Renal pelvis (tissue), 4 donors: ENCODE results near the gene NLRP14. TPM values are rescaled to one million over a fixed set of nuclear protein-coding genes. Genes with fewer than 3 reads are reported as not detected.

Source experiments
- DNase-seq: peaks from one replicate; pipeline ENCODE4 v3.0.0-alpha.2; 2013
- polyA plus RNA-seq, 3 donors: library from polyadenylated mRNA; unstranded; fragments of 120-200 nt; gene quantifications; one replicate each; pipeline ENCODE4 v1.2.1, GENCODE V29; 2013; ENCODE audit not compliant: insufficient read length in 3 of 3

The NLRP14 gene
- polyA plus RNA-seq, 3 donors, result 0.56 to 0.99 (median 0.77) TPM

DNA sequence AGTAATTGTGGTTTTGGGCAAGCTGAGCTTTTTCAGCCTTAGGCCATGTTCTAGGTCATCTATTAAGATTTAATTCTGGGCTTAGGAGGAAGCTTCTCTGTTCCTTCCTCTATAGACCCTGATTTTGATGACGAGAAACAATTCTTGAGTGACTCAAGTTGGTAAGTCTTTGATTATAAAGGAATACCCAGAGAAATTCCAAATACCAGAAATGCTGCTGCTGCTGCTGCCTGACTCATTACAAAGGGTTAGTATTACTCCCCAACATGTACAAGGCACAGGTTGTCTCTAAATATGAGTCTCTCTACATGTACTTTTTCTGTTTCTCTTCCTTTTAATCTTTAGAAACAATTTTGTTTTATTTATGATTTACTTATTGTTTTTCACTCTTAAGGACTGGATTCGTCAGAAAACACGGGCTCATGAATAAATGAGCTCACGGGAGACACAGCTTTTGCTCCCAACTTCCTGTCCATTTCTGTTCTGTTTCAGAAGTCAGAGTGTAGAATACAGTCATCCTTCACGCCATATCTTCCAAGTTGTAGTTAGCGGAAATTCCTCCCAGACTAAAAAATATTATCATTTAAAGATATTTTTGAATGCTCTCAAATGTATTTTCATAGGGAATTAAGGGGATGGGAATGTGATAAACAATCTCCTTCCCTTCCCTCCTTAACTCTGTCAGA, 36.7 kb downstream of the NLRP14 start:
- no peak for DNase-seq

DNA sequence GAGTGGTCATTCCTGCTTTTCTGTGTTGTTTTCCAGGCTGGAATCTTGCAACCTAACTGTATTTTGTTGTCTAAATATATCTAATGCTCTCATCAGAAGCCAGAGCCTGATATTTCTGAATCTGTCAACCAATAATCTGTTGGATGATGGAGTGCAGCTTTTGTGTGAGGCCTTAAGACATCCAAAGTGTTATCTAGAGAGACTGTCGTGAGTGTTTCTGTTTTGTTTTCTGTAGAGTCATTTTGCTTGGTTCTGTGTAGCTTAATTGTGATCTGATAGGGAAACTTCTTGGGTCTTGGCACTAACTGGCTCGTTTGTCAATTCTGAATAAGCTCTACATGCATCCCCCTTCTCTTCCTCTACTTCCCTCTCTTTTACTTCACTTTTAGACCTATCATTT, 37.4 kb downstream of the NLRP14 start:
- DNase-seq, result no peak

DNA sequence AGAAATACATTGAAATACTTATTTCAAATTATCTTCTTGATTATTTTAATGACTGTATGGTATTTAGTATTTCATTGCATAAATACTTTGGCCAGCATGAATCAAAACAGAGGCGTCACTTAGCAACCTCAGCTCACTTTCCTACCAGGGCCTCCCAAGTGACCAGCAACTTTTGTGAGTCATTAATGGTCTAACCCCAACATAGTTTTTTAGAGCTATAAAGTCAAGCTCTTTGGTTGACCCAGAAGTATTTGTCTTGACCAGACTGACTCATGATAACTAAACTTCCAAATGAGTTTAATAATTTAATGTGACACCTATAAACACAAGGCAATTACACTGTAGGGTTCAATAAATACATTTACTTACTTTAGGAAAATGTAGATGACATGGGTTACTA, 40.6 kb downstream of the NLRP14 start:
- no peak for DNase-seq

DNA sequence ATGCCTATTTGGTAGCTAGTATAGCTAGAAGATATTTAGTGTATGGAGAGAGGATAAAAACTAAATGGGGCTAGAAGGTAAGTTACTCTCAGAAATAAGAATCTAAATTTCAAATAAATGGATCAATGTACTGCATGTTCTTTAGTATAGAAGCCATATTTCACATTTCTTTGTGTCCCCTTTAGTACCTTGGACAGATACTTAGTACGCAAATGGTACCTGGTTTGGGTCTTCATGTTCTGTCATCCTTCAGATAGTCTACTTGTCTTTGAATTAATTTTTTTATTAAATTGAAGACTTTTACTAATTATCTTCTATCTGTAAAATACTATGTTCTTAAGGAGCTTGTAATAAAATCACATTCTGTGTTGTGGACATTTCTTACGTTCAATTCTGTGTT, 42.3 kb downstream of the NLRP14 start:
- DNase-seq, result no peak

DNA sequence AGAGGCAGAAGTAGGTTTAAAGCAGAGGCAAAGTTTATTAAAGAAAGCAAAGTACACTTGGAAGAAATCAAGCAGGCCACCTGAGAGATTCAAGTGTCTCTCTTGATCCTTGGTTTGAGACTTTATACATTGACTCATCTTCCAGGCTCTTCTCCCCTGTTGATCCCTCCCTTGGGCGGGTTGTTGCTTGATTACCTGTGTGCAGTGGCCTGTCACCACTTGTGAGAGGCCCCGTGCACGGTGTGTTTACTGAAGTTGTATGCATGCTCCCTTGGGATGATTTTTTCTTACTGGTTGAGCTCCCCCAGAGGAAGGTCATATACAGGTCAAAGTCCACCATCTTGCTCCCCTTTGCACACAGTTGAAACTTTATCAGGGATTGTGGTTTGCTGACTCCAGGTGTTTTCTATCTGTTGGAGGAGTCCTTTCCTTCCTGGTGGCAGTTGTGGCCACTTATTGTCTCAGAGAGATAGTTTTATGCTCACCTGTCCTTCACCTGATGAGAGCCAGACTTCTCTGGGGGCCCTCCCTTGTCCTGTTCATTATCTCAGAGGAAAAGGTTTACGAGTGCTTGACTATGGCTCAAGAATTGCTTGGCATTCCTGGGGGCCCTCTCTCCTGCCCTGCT, 52.2 kb downstream of the NLRP14 start:
- DNase-seq, result no peak

DNA sequence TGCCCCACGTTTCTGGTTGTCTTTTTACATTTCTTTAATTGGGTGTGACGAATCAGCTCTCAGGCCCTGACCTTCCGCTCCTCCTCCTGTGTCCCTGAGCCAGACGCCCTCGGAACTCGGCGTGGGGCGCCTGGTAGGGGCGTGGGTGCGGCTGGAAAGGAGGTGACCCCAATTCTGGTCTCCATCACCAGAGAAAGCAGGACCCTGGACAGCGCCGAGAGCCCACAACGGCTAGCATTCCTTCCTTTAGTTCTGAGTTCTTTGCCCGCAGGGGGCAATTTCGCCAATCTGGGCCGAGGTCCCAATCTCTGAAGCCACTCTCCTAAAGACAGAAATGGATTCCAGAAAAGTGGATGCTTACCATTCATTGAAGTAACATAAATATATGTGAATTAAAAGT, 56.8 kb downstream of the NLRP14 start:
- DNase-seq, result peak; percentile 3

DNA sequence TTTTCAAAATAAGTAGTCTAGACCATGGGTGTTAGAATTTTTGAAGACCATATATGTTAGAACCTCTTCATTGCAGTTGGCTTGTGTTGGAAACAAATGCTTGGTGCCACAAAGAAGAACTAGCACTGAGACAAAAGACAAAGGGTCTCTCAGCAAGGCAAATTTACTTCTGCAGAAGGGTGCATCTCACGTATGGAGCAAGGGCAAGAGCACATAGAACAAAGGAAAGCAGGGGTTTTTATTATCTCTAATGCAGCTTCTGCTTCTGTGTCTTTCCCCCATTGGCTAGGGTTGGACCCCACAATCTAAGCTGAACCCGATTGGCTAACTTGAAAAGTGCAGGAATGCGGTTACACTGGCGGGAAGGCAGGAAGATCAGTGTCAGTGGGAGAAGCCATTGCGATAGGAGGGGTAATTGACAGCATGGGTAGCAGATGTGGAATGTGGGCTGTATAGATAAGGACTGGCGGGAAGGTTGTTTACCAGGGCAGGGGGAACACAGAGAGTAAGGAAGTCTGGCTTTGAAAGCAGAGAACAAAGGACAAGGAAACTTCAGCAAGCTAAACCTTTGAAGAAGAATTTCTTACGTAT, 59.4 kb downstream of the NLRP14 start:
- no peak for DNase-seq

DNA sequence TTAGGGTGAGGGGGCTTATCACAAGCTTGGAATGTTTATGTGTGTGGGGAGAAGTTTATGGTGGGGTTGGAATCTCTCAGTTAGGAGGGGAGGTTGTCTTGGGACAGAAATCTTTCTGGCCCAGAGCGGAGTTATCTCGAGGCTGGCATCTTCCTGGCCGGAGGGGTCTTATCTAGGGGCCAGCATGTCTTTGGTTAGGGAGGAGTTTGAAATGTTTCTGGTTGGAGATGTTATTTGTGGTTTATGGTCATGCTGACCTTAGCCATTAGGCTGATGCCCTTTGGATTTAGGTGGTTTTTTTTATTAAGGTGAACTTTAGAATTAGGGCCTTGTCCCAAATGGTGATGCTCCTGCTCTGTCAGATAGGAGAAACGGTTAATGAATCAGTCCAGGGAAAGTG, 60.6 kb downstream of the NLRP14 start:
- no peak for DNase-seq

DNA sequence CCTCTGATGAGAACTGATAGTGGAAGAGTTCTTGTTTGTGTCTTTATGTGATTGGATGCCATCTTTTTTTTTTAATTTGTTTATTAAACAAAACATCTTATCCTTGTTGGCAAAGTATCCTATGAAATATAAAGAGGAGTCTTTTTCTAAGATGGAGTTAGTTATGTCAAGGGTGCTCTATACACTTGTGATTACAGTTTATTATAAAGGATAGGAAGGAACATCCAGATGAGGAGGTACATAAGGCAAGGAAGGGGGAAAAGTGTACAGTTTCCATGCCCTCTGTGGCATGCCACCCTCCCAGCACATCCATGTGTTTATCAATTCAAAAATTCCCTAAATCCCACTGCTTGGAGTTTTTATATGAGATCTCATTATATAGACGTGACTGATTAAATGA, 61.2 kb downstream of the NLRP14 start:
- no peak for DNase-seq

DNA sequence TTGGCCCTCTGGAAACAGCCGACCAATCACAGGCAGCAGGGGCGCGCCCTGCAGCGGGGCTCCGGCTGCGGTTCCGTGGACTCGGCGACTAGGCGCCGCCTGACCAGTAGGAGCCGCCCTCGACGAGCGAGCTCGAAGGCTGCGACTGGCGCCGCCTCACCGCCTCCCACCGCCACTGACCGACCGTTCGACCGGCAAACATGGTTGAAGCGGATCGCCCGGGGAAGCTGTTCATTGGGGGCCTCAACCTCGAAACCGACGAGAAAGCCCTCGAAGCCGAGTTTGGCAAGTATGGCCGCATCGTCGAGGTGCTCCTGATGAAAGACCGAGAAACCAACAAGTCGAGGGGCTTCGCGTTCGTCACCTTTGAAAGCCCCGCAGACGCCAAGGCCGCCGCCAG, 68.6 kb downstream of the NLRP14 start, which contains the start of gene RBMXL2:
TSS of gene RBMXL2 (plus strand) at position 78 of the 400 bp plus-strand sequence. CDS start at position 201, 123 bp downstream.
- no peak for DNase-seq

DNA sequence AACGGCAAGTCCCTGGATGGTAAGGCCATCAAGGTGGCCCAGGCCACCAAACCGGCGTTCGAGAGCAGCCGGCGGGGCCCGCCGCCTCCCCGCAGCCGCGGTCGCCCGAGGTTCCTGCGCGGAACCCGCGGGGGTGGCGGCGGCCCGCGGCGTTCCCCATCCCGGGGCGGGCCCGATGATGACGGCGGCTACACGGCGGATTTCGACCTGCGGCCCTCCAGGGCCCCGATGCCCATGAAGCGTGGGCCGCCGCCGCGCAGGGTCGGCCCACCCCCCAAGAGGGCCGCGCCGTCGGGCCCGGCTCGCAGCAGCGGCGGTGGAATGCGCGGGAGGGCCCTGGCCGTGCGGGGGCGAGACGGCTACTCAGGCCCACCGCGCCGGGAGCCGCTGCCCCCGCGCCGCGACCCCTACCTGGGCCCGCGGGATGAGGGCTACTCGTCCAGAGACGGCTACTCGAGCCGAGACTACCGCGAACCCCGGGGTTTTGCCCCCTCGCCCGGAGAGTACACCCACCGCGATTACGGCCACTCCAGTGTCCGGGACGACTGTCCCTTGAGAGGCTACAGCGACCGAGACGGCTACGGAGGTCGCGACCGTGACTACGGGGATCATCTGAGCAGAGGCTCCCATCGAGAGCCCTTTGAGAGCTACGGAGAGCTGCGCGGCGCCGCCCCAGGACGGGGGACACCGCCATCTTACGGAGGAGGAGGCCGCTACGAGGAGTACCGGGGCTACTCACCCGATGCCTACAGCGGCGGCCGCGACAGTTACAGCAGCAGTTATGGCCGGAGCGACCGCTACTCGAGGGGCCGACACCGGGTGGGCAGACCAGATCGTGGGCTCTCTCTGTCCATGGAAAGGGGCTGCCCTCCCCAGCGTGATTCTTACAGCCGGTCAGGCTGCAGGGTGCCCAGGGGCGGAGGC, 69.3 kb downstream of the NLRP14 start:
- DNase-seq, result no peak

DNA sequence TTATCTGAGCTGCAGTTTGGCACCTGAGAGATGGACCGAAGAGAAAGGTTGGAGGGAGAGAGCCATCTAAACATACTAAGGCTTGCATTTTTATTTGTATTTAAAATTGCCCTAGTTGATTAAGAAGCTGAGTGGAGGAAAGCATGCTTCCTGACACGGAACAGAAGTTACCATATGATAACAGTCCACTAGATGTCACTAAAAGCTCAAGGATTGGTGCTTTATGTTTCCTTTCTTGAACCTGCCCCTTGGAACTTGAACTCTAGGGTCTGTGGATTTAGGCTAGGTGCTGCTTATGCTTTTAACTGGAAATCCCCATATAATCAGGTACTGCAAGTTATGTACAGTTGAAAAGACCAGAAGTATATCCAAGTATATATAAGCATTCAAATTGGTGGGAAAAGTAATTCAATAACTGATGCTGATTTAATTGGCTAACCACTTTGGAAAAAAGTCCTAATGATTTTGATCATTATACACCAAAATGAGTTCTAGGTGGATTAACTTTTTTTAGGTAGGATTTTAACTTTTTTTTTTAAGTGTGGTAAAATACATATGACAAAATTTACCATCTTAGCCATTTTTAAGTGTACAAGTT, 78.1 kb downstream of the NLRP14 start:
- DNase-seq, result peak; percentile 30

DNA sequence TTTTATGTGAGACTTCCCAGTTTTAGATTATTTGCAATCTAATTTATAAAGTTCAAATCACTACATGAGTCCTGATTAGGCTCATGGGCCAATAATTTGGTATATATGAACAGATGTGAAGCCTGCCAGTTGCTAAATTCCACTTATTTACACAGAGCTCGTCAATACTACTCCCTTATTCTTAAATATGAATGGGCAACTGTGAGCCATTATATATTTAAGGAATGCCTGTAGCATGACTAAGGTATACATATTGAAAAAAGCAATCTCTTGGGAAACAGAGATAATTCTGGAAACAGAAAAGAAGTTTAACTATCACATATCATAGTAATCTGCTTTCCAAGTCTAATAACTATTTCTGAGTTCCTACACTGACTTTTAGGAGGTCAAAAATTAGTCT, 95.5 kb downstream of the NLRP14 start:
- DNase-seq, result no peak

DNA sequence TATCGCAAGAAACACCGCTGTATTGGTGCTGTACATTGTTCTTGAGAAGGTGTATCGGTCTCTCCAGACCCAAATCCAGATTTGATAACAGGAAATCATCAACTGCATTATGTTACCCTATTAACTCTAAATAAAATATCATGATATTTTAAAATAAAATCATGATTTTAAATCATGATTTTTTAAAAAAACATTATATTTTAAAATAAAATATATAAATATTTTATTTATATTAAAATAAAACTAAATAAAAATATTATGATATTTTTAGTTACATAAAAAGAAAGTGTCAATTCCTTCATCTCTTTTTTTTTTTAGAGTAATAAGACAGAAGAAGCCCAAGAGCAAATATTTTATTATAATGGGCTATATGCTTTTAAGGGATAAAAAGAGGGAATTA, 96.1 kb downstream of the NLRP14 start:
- no peak for DNase-seq

Other genes starting within 250 kb of the NLRP14 start
- gene OR2AG2, start 248.5 kb upstream of the NLRP14 start, polyA plus RNA-seq, result under 1 TPM in 2 of 3 donors, not detected in 1; 0.07 to 0.08 TPM
- under 1 TPM in 2 of 3 donors, not detected in 1; 0.01 to 0.09 TPM for gene OR2AG1, start 237.5 kb upstream of the NLRP14 start, polyA plus RNA-seq
- not detected for gene OR6A2, start 220.8 kb upstream of the NLRP14 start, polyA plus RNA-seq
- gene OR10A5, start 174.8 kb upstream of the NLRP14 start, polyA plus RNA-seq, result not detected
- gene OR10A2, start 157.4 kb upstream of the NLRP14 start, polyA plus RNA-seq, result under 1 TPM in 2 of 3 donors, not detected in 1; 0.05 to 0.09 TPM
- gene OR10A4, start 143.9 kb upstream of the NLRP14 start, polyA plus RNA-seq, result not detected
- gene OR2D2, start 128.0 kb upstream of the NLRP14 start, polyA plus RNA-seq, result not detected
- gene OR2D3, start 99.5 kb upstream of the NLRP14 start, polyA plus RNA-seq, result not detected
- gene ZNF215, start 94.1 kb upstream of the NLRP14 start, polyA plus RNA-seq, result 1 to 10 TPM; 2.9 to 4.4 (median 3.0) TPM
- 10 to 100 TPM; 11.5 to 12.6 (median 11.9) TPM for gene ZNF214, start 133 bp upstream of the NLRP14 start, polyA plus RNA-seq
- under 1 TPM; 0.07 to 0.24 (median 0.12) TPM for gene RBMXL2, start 68.5 kb downstream of the NLRP14 start, polyA plus RNA-seq
- gene SYT9, start 231.4 kb downstream of the NLRP14 start, polyA plus RNA-seq, result 1 to 10 TPM; 3.7 to 5.1 (median 4.3) TPM